SK-N-SH (cell line): ENCODE measurements around the gene DNAH3.

ENCODE experiments used
- CHD2 ChIP-seq: fragments of 150-350 bp; IDR thresholded peaks from 2 replicates; pipeline ENCODE4 v1.6.1; 2018; ENCODE audit warnings: low read length; ENCODE audit not compliant: partially characterized antibody
- ELF1 ChIP-seq: IDR thresholded peaks from 2 replicates; pipeline ENCODE4 v1.4.0; 2012
- EP300 ChIP-seq, 2 experiments: IDR thresholded peaks; 2 replicates each; pipeline versions ENCODE4 v1.4.0 to v1.6.1; 2012; ENCODE audit warnings: borderline replicate concordance in 1 of 2, low read depth in 1 of 2, low read length in 1 of 2
- JUND ChIP-seq: IDR thresholded peaks from 2 replicates; pipeline ENCODE4 v1.4.0; 2012
- MXI1 ChIP-seq: IDR thresholded peaks from 2 replicates; pipeline ENCODE4 v1.6.1; 2012; ENCODE audit warnings: mild to moderate bottlenecking, low read depth, low read length, improper control_type of control experiment
- POLR2AphosphoS5 ChIP-seq: IDR thresholded peaks from 2 replicates; pipeline ENCODE4 v1.6.1; 2012; ENCODE audit warnings: low read depth, low read length
- RAD21 ChIP-seq: IDR thresholded peaks from 2 replicates; pipeline ENCODE4 v1.6.1; 2012; ENCODE audit warnings: mild to moderate bottlenecking, low read length
- RCOR1 ChIP-seq: fragments of 150-350 bp; IDR thresholded peaks from 2 replicates; pipeline ENCODE4 v1.6.1; 2017; ENCODE audit warnings: antibody characterized with exemption, low read length
- TAF1 ChIP-seq: IDR thresholded peaks from 2 replicates; pipeline ENCODE4 v1.6.1; 2012; ENCODE audit warnings: low read depth, mild to moderate bottlenecking, low read length, moderate library complexity, borderline replicate concordance
- TEAD4 ChIP-seq: IDR thresholded peaks from 2 replicates; pipeline ENCODE4 v1.4.0; 2012; ENCODE audit warnings: mild to moderate bottlenecking, borderline replicate concordance; ENCODE audit not compliant: insufficient read depth
- TF ChIP-seq, protein P1 (sequence below): fragments of 200-600 bp; sonication (generic); IDR thresholded peaks from 2 replicates; pipeline ENCODE4 v1.6.1; 2017; ENCODE audit warnings: antibody characterized with exemption, mild to moderate bottlenecking, moderate library complexity
- TF ChIP-seq, protein P2 (sequence below): IDR thresholded peaks from 2 replicates; pipeline ENCODE4 v1.4.0; 2012; ENCODE audit warnings: low read depth
- TF ChIP-seq, protein P3 (sequence below): fragments of 150-350 bp; IDR thresholded peaks from 2 replicates; pipeline ENCODE4 v1.6.1; 2016; ENCODE audit warnings: mild to moderate bottlenecking, low read depth, low read length

DNA sequence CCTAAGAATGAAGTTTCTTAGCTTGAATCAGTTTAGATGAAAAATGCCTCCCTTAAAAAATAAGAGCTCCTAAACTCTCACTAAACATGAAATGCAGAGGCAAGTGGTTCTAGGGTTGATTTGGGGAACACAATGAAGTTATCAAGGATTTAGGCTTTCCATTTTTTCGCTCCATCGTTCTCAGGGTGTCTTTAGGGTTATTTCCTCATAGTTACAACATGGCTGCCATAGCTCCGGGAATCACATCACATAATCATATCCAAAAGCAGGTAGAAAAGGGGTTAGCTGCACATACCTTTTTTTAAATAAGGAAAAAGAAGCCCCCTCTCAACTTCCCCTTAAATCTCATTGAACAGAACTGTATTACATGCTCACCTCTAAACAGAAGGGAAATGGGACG, 39.4 kb upstream of the DNAH3 start:
- 0 out of 2 replicates have a peak, but pooled peaks have one; percentile 19 for TF ChIP-seq RCOR1
- TF ChIP-seq, protein P1, sequence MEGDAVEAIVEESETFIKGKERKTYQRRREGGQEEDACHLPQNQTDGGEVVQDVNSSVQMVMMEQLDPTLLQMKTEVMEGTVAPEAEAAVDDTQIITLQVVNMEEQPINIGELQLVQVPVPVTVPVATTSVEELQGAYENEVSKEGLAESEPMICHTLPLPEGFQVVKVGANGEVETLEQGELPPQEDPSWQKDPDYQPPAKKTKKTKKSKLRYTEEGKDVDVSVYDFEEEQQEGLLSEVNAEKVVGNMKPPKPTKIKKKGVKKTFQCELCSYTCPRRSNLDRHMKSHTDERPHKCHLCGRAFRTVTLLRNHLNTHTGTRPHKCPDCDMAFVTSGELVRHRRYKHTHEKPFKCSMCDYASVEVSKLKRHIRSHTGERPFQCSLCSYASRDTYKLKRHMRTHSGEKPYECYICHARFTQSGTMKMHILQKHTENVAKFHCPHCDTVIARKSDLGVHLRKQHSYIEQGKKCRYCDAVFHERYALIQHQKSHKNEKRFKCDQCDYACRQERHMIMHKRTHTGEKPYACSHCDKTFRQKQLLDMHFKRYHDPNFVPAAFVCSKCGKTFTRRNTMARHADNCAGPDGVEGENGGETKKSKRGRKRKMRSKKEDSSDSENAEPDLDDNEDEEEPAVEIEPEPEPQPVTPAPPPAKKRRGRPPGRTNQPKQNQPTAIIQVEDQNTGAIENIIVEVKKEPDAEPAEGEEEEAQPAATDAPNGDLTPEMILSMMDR = no peak
- no peak for TF ChIP-seq ELF1
- no peak for TF ChIP-seq CHD2
- no peak for TF ChIP-seq TEAD4
- TF ChIP-seq, protein P2, sequence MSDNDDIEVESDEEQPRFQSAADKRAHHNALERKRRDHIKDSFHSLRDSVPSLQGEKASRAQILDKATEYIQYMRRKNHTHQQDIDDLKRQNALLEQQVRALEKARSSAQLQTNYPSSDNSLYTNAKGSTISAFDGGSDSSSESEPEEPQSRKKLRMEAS = no peak
- no peak for TF ChIP-seq JUND
- no peak for TF ChIP-seq EP300 (IDR thresholded peaks at IDR 0.05; ENCODE audit: borderline replicate concordance in 1 of 2, low read depth in 1 of 2, low read length in 1 of 2)
- TF ChIP-seq POLR2AphosphoS5 = no peak
- no peak for TF ChIP-seq RAD21
- no peak for TF ChIP-seq TAF1
- TF ChIP-seq MXI1 = no peak
- TF ChIP-seq, protein P3, sequence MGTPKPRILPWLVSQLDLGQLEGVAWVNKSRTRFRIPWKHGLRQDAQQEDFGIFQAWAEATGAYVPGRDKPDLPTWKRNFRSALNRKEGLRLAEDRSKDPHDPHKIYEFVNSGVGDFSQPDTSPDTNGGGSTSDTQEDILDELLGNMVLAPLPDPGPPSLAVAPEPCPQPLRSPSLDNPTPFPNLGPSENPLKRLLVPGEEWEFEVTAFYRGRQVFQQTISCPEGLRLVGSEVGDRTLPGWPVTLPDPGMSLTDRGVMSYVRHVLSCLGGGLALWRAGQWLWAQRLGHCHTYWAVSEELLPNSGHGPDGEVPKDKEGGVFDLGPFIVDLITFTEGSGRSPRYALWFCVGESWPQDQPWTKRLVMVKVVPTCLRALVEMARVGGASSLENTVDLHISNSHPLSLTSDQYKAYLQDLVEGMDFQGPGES = no peak
